Endothelial cell of umbilical vein (primary cell): ENCODE measurements around the gene CTNNA2. TPM values are rescaled to one million over a fixed set of nuclear protein-coding genes. Genes with fewer than 3 reads are reported as not detected.

Source experiments
- BruUV-seq: library from RNA; stranded (reverse); fragments of 400-500 nt; replicated peaks from 2 replicates; lab custom pipeline; 2021; lab: Mats Ljungman, UMichigan
- CTCF ChIA-PET: fragments of 300-600, 350-600 bp; sonication (Branson Sonifier 250); formaldehyde crosslinking; loops from one replicate; lab custom pipeline; 2021; ENCODE audit warnings: antibody characterized with exemption, inconsistent platforms; lab: Charles Lee
- POLR2A ChIA-PET: fragments of 300-600, 350-600 bp; sonication (Branson Sonifier 250); formaldehyde crosslinking; loops from one replicate; lab custom pipeline; 2021; ENCODE audit warnings: antibody characterized with exemption, inconsistent platforms; lab: Charles Lee
- DNase-seq: peaks from one replicate; pipeline ENCODE4 v3.0.0-alpha.2; 2011; ENCODE audit warnings: low read depth, low spot score
- FAIRE-seq: peaks from 2 replicates; lab custom pipeline; 2011; peaks lifted over from hg19 to GRCh38; lab: Jason Lieb, UNC
- H2AFZ ChIP-seq: 2 replicates; pipeline ENCODE4 v1.6.0; 2012; ENCODE audit warnings: low read depth, low read length, control low read depth, inconsistent platforms
- H3K27ac ChIP-seq: 2 replicates; pipeline ENCODE4 v1.5.1; 2011; ENCODE audit warnings: low read depth, mild to moderate bottlenecking, control low read depth, low read length, moderate library complexity; ENCODE audit not compliant: insufficient read depth
- H3K27me3 ChIP-seq, 2 experiments: 2 replicates each; pipeline versions ENCODE4 v1.6.0 to v1.6.1; 2011; ENCODE audit warnings: low read length in 2 of 2, mixed read lengths in 1 of 2; ENCODE audit not compliant: control insufficient read depth in 2 of 2, insufficient read depth in 2 of 2
- H3K36me3 ChIP-seq, 2 experiments: 2 replicates in 1 of 2; 3 replicates in 1 of 2; pipeline ENCODE4 v1.5.1; 2011; ENCODE audit warnings: low read length in 2 of 2, mild to moderate bottlenecking in 1 of 2, moderate library complexity in 1 of 2; ENCODE audit not compliant: control insufficient read depth in 2 of 2, insufficient read depth in 2 of 2; ENCODE audit errors: extremely low read depth in 1 of 2
- H3K4me1 ChIP-seq: 3 replicates; pipeline ENCODE4 v1.5.1; 2011; ENCODE audit warnings: mild to moderate bottlenecking, low read length; ENCODE audit not compliant: control insufficient read depth, insufficient read depth; ENCODE audit errors: extremely low read depth
- H3K4me2 ChIP-seq: 2 replicates; pipeline ENCODE4 v1.6.1; 2011; ENCODE audit warnings: low read length, control low read depth, mixed read lengths; ENCODE audit not compliant: insufficient read depth
- H3K4me3 ChIP-seq, 3 experiments: fragments of 200-600 bp in 1 of 3; sonication (generic), shearing (Covaris generic) in 1 of 3; replicated peaks in 1 of 3; 2 replicates each; pipeline ENCODE4 v1.5.1; 2011 to 2016; ENCODE audit warnings: control low read depth in 3 of 3, low read length in 3 of 3, mild to moderate bottlenecking in 2 of 3, inconsistent platforms in 1 of 3, low read depth in 1 of 3, moderate library complexity in 1 of 3; ENCODE audit not compliant: insufficient read depth in 1 of 3
- H3K79me2 ChIP-seq: 2 replicates; pipeline ENCODE4 v1.6.0; 2012; ENCODE audit warnings: low read length, inconsistent platforms; ENCODE audit not compliant: control insufficient read depth, insufficient read depth
- H3K9ac ChIP-seq: replicated peaks from 2 replicates; pipeline ENCODE3; 2011; ENCODE audit warnings: low read length, control low read depth; ENCODE audit not compliant: insufficient read depth; ENCODE audit errors: extremely low read depth
- H3K9me1 ChIP-seq: replicated peaks from 3 replicates; pipeline ENCODE4 v1.6.0; 2011; ENCODE audit warnings: mild to moderate bottlenecking, low read length; ENCODE audit not compliant: control insufficient read depth, insufficient read depth; ENCODE audit errors: extremely low read depth
- H3K9me3 ChIP-seq: replicated peaks from 2 replicates; pipeline ENCODE4 v1.5.1; 2012; ENCODE audit warnings: low read length, inconsistent platforms; ENCODE audit not compliant: control insufficient read depth, insufficient read depth
- H4K20me1 ChIP-seq: replicated peaks from 2 replicates; pipeline ENCODE3; 2011; ENCODE audit warnings: mild to moderate bottlenecking, low read length; ENCODE audit not compliant: control insufficient read depth, insufficient read depth; ENCODE audit errors: extremely low read depth
- EZH2 ChIP-seq: IDR thresholded peaks from 2 replicates; pipeline ENCODE4 v1.6.1; 2012; ENCODE audit warnings: borderline replicate concordance, low read depth, mild to moderate bottlenecking, moderate library complexity, low read length, inconsistent platforms; ENCODE audit not compliant: severe bottlenecking
- FOS ChIP-seq: IDR thresholded peaks from 2 replicates; pipeline ENCODE4 v1.6.1; 2011; ENCODE audit warnings: mild to moderate bottlenecking, low read length, moderate library complexity, borderline replicate concordance; ENCODE audit not compliant: insufficient read depth
- GATA2 ChIP-seq: IDR thresholded peaks from 2 replicates; pipeline ENCODE4 v1.7.0; 2011; ENCODE audit warnings: low read depth, mild to moderate bottlenecking, moderate library complexity, mixed read lengths, low read length; ENCODE audit not compliant: insufficient read length, insufficient read depth
- JUN ChIP-seq: IDR thresholded peaks from 2 replicates; pipeline ENCODE4 v1.6.1; 2011; ENCODE audit warnings: borderline replicate concordance, low read depth; ENCODE audit not compliant: insufficient read length, insufficient read depth
- MYC ChIP-seq: IDR thresholded peaks from one replicate; pipeline ENCODE4 v1.6.1; 2011; ENCODE audit warnings: mild to moderate bottlenecking, low read depth, low read length
- POLR2A ChIP-seq: IDR thresholded peaks from 2 replicates; pipeline ENCODE4 v1.6.1; 2012; ENCODE audit warnings: low read depth, mild to moderate bottlenecking, control low read depth, low read length
- POLR2AphosphoS5 ChIP-seq: IDR thresholded peaks from 2 replicates; pipeline ENCODE4 v1.6.1; 2012; ENCODE audit warnings: low read depth, mild to moderate bottlenecking, control low read depth, low read length, moderate library complexity; ENCODE audit not compliant: insufficient read depth
- dilution Hi-C: fragments of 300-500 bp; cut with MboI; formaldehyde crosslinking; loops from one replicate; pipeline ENCODE4 v1.15.0; 2019; ENCODE audit warnings: low sequenced_read_pairs; ENCODE audit not compliant: extremely low pct_ligation_motif_present
- intact Hi-C: fragments of 100-400 bp; cut with micrococcal nuclease; formaldehyde crosslinking; loops from one replicate; pipeline ENCODE4 v1.10.0; 2022
- polyA plus RNA-seq, 4 experiments: library from polyadenylated mRNA; depleted of rRNA in 3 of 4; stranded (reverse) in 3 of 4; unstranded in 1 of 4; fragments of >200 nt; gene quantifications; 2 replicates each; pipeline versions ENCODE4 v1.2.1 to v1.2.3, GENCODE V29; 2011 to 2012; ENCODE audit warnings: missing spikeins in 1 of 4
- total RNA-seq: library from RNA; stranded (reverse); gene quantifications from 2 replicates; pipeline ENCODE4 v1.2.3, GENCODE V29; 2021
- TF ChIP-seq, protein P1 (sequence below), 2 donors: IDR thresholded peaks; 1 replicate in 1 of 2; 2 replicates in 1 of 2; pipeline ENCODE4 v1.5.1; 2011; ENCODE audit warnings: low read length in 2 of 2, mild to moderate bottlenecking in 2 of 2, moderate library complexity in 2 of 2, control low read depth in 1 of 2, inconsistent platforms in 1 of 2, low read depth in 1 of 2; ENCODE audit not compliant: insufficient read depth in 1 of 2; ENCODE audit errors: extremely low read depth in 1 of 2
- TF ChIP-seq, protein P2 (sequence below): IDR thresholded peaks from 2 replicates; pipeline ENCODE4 v1.6.1; 2011; ENCODE audit not compliant: insufficient read depth, insufficient read length

The CTNNA2 gene
- total and polyA plus RNA-seq, 2 donors (not counting 3 experiments of a cell fraction or from before 2014, with no cell fraction given), result not detected

DNA sequence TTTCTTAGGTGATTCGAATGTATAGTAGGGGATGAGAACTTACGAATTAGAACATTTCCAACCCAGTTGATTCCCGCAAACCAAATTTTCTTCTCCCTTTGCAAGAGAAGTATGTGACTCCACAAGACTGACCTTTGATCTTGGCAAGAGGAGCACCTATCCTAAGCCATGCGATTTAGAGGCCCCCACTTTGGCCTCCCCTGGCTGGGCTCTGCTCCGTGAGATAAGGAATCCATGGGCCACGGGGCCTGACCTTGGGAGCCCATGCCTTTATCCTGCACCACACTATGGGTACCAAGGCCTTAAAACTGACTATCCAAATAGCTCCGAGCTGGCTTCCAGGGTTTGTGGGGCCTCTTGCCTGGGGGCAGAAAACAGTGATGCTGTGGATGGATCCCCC is 656.0 kb downstream of the CTNNA2 start:
- Histone ChIP-seq H4K20me1 (no peaks in the 10 kb centered on the region), H3K4me3 (no peak overlapping the region), H3K9ac (no peak overlapping the region), H3K4me2 (no peak overlapping the region), H3K9me1 (no peaks in the 10 kb centered on the region), H3K27me3 (no peaks in the 10 kb centered on the region), H3K36me3 (no peaks in the 10 kb centered on the region), H3K79me2 (no peaks in the 10 kb centered on the region), H3K4me1 (no peaks in the 10 kb centered on the region), H3K27ac (no peak overlapping the region), H3K9me3 (peaks cover 9% of the 10 kb centered on the region), H2AFZ (no peak overlapping the region)
- no peak for FAIRE-seq
- ChIA-PET POLR2A (no interaction called here), CTCF (no interaction called here)
- dilution Hi-C loops, result no loop called here
- intact Hi-C loops, result no loop called here
- no TSS peak for BruUV-seq
- no peak for TF ChIP-seq GATA2
- TF ChIP-seq MYC, result no peak
- no peak for TF ChIP-seq EZH2
- no peak for DNase-seq

DNA sequence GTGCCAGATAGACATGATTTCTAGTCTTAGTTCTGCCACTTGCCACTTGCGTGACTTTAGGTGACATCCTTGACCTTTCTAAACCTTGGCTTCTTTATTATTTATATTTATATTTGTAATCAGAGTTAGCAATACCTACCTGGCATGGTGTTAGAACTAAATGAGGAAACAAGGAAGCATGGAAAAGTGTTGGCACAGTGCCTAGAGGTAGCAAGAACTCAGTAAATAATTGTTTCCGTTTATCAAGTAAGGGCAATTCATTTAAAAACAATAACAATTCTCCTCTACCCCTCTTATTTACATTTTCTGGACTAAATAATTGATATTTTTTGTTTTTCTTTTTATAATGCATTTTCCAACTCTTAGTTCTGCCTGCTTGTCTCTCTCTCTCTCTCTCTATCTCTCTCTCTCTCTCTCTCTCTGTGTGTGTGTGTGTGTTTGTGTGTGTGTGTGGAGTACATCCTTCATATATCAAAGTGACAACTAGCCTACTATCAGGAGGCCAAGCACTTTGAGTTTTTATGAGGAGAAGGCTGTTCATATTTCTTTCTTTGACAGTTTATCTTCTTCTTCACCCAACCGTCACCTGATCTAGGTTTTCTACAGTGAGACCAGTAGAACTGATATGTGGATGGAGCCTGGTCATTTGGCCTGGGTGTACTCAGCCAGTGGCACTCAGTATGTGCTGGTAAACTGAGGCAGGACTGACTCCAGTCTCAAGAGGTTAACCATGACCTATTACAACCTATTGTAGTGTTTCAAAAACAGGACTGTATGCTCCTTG is 657.2 kb downstream of the CTNNA2 start:
- Histone ChIP-seq H3K9me3 (peaks cover 9% of the 10 kb centered on the region), H3K9ac (no peak overlapping the region), H3K4me2 (no peak overlapping the region), H3K27ac (no peak overlapping the region), H3K4me3 (no peak overlapping the region), H3K36me3 (no peaks in the 10 kb centered on the region), H3K79me2 (no peaks in the 10 kb centered on the region), H4K20me1 (no peaks in the 10 kb centered on the region), H3K27me3 (no peaks in the 10 kb centered on the region), H3K9me1 (no peaks in the 10 kb centered on the region), H2AFZ (no peak overlapping the region), H3K4me1 (no peaks in the 10 kb centered on the region)
- ChIA-PET POLR2A (no interaction called here), CTCF (no interaction called here)
- DNase-seq (no peak), FAIRE-seq (no peak)
- TF ChIP-seq POLR2AphosphoS5 (no peak), MYC (no peak), EZH2 (no peak), POLR2A (no peak), GATA2 (no peak), FOS (no peak), JUN (no peak)
- TF ChIP-seq, protein P1, sequence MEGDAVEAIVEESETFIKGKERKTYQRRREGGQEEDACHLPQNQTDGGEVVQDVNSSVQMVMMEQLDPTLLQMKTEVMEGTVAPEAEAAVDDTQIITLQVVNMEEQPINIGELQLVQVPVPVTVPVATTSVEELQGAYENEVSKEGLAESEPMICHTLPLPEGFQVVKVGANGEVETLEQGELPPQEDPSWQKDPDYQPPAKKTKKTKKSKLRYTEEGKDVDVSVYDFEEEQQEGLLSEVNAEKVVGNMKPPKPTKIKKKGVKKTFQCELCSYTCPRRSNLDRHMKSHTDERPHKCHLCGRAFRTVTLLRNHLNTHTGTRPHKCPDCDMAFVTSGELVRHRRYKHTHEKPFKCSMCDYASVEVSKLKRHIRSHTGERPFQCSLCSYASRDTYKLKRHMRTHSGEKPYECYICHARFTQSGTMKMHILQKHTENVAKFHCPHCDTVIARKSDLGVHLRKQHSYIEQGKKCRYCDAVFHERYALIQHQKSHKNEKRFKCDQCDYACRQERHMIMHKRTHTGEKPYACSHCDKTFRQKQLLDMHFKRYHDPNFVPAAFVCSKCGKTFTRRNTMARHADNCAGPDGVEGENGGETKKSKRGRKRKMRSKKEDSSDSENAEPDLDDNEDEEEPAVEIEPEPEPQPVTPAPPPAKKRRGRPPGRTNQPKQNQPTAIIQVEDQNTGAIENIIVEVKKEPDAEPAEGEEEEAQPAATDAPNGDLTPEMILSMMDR (IDR thresholded peaks at IDR 0.05; ENCODE audit: extremely low read depth in 1 of 2, insufficient read depth in 1 of 2, low read depth in 1 of 2, low read length in 2 of 2), result no peak
- TF ChIP-seq, protein P2, sequence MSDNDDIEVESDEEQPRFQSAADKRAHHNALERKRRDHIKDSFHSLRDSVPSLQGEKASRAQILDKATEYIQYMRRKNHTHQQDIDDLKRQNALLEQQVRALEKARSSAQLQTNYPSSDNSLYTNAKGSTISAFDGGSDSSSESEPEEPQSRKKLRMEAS, result no peak
- intact Hi-C loops, result no loop called here
- dilution Hi-C loops, result no loop called here
- no TSS peak for BruUV-seq
